GM03348 (cell line): ENCODE results near the gene ERN1.

ENCODE experiments used
- DNase-seq: peaks from one replicate; pipeline ENCODE4 v3.0.0; 2012; ENCODE audit warnings: low spot score

The ERN1 gene

DNA sequence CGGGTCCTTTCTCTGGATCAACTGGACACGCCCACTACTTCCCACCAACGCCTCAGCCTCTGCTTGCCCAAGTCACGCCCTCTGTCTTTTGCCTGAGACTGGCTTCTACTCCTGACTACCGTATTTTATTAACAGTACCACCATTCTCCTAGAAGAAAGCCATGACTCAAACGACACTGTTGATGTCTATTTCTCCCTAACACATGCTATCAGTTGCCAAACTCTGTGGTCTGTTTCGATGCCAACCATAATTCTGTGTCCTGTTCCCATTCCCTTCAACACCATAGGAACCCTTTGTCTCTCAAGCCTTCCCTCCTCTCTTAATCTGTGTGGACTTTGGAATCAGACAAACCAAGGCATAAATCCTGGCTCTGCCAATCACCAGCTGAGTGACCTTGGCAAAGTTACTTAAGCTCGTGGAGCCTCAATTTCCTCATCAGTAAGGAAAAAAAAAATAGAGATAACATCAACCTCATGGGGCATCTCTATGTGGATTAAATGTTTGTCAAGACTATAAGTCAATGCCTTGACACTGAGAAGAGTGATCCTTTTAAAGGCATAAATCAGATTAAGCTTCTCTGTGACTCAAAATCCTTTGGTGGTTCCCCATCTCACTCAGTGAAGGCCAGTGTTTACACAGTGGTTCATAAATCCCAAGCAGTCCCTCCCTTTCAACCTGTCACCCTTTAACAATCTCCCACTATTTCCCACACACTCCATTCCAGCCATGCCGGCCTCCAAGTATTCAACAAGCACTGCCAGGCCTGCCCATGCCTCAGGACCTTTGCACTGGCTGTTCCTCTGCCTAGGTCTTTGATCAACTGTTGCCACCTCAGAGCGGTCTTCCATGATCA, 45.6 kb downstream of the ERN1 start:
- DNase-seq: peak; percentile 27

DNA sequence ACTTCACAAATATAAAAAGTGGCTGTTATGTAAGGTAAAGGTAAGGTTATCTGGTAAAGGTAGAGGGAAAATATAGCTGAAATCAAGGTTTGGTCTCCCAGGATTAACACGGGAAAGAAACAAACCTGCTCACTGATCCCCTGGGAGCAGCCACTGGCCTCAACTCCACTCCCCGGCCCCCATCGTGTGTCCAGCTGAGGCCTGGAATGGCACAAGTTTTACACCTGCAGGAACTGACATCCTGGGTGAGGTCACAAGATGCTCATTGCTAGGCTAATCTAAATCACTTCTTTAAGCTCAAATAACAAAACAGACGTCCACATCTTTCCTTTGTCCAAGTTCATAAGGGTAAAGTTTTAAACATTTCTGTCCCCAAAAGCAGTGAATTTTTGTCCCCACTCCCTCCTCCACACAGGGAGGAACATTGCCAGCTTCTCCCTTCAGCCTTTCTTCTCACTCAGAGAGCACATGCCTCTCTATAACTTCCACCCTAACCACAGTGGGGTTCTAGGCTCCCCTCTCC, 46.3 kb downstream of the ERN1 start:
- no peak for DNase-seq

DNA sequence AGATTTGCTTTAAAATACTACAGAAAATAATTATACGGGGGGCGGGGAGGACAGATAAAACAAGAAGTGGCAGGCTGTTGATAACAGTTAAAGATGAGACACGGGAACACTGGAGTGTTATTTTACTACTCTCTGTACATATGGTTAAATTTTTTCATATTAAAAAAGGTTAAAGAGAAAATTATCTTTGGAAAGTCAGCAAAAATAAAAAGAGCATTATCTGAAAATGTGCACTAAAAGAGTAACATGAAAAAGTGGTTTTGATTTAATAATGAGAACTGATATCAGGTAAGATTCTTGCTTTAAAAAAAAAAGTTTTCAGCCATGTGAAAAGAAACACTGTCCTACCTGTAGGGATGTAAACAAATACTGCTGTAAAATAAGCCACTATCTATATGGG, 46.9 kb downstream of the ERN1 start:
- no peak for DNase-seq

DNA sequence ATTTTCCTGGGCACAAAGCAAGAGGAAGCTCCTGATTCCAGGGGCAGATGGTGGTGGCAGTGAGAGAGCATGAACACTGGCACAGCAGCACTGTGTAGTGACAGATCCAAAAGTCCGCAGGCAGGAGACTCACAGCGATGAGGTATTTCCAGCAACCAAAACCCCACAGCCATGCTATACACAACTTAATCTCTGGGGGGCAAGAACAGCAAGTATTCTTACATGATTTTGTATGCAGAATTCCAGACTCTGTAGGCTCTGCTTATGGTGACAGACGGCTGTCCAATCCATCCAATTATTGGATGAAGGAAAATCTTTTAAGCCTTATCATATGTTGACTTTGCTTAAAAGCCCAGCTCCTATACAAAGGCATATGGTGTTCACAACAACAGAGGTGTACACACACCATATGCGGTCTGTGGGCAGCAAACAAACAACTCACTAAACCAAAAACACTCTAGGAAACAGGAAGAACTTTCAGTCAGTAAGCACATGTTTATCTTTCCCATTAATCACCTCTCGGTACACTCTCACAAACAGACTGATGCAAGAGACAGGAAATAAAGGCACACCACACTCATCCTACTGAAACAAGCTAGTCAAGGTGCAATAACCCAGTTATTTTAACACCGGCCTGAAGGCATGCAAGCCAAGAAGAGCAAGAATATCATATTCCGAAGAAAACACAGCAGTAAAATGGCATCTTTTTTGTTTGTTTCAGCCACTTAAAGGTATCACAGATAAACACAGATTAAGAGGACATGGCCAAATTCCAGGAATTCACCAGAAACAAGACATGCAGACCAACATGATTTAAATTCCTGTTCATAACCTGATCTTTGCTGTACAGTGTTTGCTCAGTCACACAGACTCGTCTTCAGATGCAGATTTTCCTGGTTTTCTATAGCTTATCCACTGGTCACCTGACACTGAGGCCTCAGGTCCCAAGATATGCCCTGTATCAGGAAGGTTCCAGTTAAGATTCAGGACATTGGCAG, 47.8 kb downstream of the ERN1 start:
- peak; percentile 69 for DNase-seq

DNA sequence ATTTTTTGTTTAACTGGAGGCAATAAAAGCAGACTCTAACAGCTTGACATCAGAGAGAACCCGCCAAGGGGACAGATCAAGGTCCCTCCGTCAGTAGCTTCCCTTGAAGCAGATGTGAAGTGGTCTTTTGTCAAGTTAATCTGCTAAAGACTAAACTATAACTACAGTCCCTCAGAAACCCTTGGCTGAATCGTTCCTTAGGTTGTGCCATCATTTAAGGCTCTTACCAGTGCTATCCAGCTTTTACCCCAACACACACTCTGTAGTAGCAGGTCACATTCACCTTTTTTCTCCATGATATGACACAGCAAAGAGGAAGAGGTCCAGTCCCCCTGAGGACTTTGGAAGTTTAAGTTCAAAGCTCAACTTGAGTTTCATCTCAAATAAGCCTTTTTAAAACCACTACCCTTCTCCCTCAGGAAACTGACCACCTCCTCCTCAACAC, 49.7 kb downstream of the ERN1 start:
- DNase-seq: no peak

DNA sequence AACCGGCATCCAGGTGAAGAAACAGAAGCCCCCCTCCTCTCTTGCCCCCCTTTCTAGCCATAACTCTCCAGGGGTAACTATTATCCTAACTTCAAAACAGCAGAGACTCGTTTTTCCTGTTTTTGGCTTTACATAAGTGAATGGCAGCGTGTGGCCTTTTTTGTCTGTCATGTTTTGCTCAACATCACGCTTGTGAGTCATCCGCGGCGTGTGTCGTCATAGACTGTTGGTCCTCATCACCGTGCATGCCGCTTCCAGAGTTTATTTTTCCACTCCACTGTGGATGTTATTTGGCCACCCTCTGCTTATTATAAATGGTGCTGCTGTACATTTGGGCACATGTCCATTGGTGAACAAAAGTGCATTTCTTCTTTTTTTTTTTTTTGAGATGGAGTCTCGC, 52.6 kb downstream of the ERN1 start:
- DNase-seq: no peak

DNA sequence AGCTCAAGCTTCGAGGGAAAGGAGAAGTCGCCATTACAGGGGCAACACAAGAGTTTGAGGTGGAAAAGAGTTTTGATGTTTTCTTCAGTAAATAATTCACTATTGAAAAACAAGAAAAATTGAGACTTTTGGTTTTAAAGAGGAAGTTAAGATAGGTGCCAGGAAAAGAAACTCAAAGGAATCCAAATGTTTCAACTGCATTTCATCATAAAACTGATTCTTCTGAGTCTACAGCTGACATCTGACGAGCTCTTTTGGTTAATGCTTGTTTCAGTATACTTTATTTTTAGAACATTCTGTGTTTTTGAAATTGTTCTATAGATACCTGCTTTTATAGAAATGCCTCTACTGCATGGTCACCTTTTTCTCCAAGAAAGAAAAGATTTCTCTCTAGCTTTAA, 54.0 kb downstream of the ERN1 start:
- no peak for DNase-seq

DNA sequence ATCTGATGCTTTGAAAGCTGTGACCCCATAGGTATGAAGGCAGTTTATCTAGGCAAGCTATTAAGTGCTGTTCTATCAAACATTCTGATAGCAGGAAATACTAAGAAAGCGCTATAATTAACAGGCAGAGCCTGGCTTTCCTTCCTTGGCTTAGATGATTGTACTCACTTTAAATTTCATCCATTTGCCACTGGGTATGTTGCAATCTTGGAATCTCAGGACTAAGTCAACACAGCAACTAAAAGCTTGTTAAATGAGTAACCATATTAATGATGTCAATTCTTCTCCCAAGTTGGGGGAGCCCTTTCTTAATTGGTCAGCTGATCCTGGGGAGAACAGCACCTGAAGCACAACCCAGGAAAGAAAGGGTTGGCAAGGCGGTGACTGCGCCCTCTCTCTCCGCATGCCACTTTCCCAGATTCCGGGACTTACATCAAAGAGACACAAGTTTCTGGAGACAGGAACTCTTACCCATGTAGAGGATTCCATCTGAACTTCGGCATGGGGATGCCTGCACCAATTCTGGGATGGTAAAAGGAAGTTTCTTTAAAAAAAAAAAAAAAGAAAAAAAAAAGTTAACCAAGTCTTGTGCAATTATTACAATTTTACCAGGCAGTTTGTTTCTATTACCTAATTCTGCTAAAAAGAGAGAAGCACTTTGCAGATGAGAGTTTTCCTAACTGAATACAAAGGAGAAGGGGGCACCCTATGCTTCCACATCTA, 55.1 kb downstream of the ERN1 start:
- DNase-seq: peak; percentile 61

DNA sequence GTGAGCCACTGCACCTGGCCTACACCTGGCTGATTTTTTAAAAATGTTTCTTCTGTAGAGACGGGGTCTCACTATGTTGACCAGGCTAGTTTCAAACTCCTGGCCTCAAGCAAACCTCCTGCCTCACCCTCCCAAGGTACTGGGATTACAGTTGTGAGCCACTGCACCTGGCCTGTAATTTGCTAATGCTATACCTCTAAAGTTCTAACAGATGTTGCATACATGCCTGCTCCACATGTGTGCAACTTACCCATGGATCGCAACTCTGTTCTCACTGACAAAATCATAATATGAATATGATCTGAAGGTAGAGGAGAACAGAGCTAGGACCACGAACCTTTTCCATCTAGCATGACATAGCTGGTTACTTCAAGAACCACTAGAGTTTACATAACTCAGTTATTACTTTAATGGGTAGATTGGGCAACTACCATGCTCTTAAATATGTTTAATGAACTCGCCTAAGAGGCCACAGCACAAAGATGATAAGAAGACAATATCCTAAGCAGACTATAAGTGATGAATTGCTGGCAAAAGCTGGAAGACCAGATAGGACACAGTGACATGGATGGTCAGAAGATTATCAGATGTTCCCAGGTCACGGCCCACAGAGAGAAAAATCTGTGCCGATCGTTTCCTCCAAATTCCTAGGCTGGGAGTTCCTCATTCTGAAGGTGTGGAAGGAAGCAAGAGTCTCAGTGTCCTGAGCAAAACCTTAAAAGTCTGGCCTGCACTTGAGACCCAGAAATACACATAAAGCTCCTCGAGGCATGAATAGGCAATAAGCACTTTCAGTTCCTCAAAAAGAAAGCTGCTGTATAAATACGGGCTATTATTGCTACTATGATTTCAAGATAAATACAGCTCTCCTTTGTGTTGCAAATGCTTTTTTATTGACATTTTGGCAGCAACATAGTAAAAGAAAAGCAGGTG, 55.9 kb downstream of the ERN1 start:
- no peak for DNase-seq

DNA sequence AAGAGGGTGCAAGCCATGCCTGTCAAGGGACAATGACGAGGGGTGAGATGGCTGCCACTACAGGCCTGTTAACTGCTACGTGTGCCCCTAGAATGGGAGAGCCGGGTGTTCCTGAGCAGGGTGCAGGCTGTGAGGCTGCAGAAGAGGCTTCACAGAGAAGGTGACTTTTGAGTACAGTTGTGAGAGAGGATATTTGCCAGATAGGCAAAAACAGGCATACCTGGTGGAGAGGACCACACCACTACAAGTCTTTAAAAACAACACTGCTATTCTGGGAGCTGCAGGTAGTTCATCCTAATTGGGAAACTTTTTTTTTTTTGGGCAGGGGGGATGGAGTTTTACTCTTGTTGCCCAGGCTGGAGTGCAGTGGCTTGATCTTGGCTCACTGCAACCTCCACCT, 58.8 kb downstream of the ERN1 start:
- DNase-seq: no peak

DNA sequence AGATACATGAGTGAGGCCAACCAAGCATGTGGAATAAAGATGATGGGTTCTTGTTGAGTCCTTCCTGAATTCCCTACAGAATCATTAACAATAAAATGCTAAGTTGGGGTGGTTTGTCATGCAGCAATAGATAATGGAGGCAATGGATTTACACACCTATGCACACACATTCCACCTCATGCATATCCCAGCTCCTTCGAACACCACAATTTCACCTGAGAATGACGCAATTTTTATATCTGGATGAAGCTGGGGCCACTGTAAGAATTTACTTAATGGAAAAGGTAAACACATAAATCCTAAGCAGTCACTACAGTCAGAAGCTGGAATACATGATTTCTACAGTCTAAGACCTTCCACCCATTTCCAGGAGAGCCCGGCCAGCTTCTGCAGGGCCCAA, 59.7 kb downstream of the ERN1 start:
- DNase-seq: no peak

DNA sequence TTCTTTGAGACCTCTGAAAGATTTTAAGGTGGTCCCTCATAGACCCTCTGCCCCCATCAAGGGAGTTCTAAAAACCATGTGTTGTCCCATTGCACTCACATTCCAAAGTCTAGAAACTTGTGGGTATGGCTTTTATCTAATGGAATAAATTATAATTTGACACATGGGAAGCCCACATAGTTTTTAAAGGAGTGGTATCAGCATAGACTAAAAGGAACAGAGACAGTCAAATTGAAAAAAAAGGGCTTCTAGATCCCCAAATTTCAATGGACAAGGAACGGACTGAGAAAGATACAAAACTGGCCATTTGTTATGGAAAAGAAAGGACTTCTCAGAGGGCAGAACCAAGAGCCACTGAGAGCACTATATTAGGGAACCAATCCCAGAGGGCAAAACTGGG, 60.8 kb downstream of the ERN1 start:
- DNase-seq: no peak

DNA sequence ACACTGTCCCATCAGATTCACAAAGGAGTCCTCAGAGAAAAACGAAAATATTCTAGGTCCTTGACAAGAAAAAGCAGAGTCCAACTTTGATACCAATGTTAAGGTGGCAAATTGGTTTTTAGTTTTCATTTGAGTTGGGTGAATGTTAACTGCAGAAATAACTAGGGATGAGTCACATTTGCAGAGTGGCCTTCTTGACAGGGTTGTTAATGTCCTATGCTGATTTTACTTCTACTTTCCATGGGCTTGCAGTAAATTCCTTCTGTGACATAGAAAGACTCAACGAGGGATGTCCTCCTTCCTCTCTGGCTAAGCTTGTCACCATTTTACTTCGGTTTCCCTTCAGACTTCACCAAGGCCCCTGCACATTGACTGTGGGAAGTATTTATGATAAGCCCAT, 62.3 kb downstream of the ERN1 start:
- DNase-seq: no peak

DNA sequence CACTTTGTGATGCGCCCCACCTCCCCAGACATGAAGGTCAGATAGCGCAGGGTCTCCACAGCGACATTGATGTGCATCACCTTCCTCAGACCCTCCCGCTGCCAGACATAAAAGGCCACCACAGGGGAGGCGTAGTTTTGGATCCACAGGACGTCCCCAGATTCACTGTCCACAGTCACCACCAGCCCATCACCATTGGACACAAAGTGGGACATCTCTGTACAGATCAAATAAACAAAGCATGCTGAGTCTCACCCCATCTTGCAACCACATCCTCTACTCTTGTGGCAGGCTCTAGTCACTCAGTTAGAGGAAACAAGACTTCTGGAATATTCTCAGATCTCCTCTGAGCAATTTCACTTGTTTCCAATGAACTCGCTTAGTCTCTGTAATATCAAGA, 63.2 kb downstream of the ERN1 start:
- DNase-seq: no peak

DNA sequence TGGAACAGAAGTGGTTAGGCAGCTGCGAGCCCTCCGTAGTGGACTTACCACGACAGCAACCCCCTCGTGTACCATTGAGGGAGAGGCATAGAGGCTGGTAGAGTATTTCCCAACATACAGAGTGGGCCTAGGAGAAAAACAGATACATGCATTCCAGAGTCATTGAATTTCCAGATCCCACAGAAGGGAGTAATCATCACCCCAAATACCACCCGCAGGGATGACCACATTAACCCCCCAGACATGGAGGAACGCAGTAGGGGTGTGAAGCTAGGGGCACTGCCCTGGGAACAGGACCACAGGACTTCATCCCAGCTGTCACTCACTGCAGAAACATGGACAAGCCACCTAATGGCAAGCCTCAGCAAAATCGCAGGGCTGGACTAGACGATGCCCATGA, 64.8 kb downstream of the ERN1 start:
- DNase-seq: no peak

DNA sequence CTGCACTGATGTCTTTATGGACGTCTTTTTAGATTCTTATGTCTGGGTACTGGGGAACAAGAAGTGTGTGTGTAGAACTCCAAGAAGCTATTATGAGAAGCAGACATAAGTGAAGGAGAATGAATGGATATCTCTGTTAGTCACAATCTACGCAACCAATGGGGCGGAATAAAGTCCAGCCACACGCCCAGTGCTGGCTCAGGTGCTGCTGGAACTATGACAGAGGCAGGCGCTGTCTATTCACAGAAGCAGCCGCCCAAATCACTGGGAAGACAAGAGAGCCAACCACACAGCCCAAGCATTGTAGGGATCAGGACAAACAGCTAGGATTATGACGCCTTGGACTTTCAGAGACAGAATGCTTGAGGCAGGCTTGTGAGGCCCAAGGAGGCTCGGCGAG, 65.6 kb downstream of the ERN1 start:
- no peak for DNase-seq

DNA sequence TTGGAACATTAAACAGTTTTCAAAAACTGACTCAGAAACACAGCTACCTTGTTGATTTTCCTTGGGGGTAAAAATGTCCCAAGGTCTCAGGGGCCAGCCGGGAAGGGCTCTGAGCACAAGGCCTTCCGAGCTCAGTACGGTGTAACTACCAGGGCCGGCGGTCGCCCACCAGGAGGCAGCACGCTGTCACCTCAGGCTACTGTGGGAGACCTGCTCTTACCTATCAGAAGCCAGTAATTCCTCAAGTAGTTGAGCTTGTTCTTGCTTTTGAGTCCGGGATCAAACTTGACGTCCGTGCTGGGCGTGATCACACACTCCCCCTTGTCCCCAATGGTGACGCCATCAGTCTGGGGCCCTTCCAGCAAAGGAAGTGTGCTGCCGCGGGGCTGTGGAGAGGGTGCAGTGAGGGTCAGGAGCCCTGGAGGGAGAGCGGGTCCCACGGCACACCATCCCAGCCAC, 66.1 kb downstream of the ERN1 start:
- DNase-seq: peak; percentile 29

DNA sequence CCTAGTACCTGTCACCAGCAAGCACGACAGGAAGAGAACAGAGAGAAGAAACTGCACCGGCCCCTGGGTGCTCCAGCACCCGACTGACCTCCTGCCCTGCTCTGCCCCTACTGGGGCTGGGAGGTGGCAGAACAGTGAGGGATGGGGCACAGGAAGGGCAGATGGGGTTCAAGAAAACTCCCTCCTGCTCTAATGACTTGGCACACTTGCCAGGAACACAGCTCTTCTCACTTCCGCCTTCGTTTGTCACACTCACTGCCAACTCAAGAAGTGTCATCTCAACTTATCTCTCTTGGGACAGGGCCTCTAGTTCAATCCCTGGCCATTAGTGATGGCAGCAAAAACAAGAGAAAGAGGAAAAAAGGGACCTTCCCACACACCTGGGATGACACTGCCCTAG, 66.9 kb downstream of the ERN1 start:
- no peak for DNase-seq

DNA sequence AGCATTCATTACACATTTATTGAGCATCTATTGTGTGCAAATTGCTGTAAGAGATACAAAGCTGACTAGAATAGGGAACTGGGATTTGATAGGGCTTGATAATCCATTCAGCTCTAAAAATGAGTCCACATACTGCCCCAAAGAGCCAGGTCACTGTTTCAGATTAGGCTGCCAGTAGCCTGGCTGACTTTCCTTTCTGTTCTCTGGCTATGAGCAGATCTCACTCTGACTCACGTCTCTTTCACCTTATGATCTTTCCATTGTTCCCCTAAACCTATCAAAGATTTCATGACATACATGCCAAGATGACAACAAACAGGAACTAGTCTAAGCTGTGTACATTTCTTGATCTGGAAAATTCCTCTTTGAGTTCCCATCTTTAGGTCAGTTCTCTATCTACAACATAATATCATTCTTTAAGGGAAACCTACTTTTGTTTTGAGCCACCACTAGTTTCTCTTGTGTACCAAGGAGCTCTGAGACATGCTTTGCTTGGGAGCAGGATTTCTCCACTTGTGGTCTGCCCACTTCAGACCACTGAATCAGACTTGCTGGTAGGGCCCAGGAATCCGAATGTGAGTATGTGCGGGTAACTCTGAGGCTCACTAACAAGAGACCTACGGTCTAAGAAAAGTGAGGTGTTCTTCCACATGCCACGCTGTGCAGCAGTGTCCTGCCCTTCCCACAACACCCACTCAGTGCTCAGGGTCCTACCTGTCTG, 68.6 kb downstream of the ERN1 start:
- DNase-seq: no peak

DNA sequence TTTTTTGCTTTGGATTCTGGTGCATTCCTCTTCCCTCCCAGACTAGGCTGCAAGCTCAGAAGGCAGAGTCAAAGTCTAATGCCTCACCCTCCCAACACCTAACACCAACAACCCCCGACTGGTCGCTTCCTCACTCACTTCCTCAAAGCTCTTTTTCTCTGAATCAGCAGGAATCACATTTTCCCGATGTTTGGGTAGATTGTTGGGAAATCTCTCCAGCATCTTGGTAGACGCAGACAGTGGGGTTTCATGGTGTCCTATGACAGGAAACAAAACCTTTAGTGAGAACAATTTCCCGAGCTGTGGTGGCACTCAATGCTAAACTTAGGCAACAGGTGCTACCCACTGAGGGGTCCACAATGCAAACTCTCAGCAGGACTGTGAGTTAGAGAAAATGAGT, 69.6 kb downstream of the ERN1 start:
- no peak for DNase-seq
